Measurements from ENCODE around the gene RNU4-1.
A peak's percentile ranks its signal among the peaks of the same experiment; 100 is the strongest.
"Not testable (repeated sequence)": the region's sequence is repeated elsewhere in the genome, so short reads cannot be mapped to it uniquely, and the experiment has no call there.

The RNU4-1 gene

GRCh38 chr12:120292661-120293531, at the start of gene RNU4-1:
Gene RNU4-1 (minus strand): TSS chr12:120293237.
- peak; percentile 85 for DNase-seq

- no peak for DNase-seq
These were observed 49.4 kb upstream of the RNU4-1 start for GRCh38 chr12:120342175-120343038.

- DNase-seq = no peak
These were observed 46.2 kb upstream of the RNU4-1 start for GRCh38 chr12:120339256-120339655.

GRCh38 chr12:120337730-120338129, 44.7 kb upstream of the RNU4-1 start:
- DNase-seq = no peak

- DNase-seq = not testable (repeated sequence)
These were observed 43.4 kb upstream of the RNU4-1 start for GRCh38 chr12:120336392-120336791.

- not testable (repeated sequence) for DNase-seq
These were observed 42.4 kb upstream of the RNU4-1 start for GRCh38 chr12:120335447-120335846.

- DNase-seq = no peak
These were observed 39.5 kb upstream of the RNU4-1 start for GRCh38 chr12:120332523-120332922.

- no peak for DNase-seq
These were observed 39.0 kb upstream of the RNU4-1 start for GRCh38 chr12:120332041-120332440.

- no peak for DNase-seq
These were observed 38.4 kb upstream of the RNU4-1 start for GRCh38 chr12:120331390-120331789.

GRCh38 chr12:120328228-120328627, 35.2 kb upstream of the RNU4-1 start:
- DNase-seq = no peak

- no peak for DNase-seq
These were observed 34.6 kb upstream of the RNU4-1 start, which contains the start of gene PLA2G1B for GRCh38 chr12:120327593-120327992. Gene PLA2G1B (minus strand): TSS chr12:120327779. CDS start chr12:120327753, 26 bp downstream.

- DNase-seq = no peak
These were observed 31.9 kb upstream of the RNU4-1 start for GRCh38 chr12:120324841-120325417.

- no peak for DNase-seq
These were observed 30.7 kb upstream of the RNU4-1 start for GRCh38 chr12:120323772-120324171.

GRCh38 chr12:120321382-120322202, 28.6 kb upstream of the RNU4-1 start:
- DNase-seq = no peak

GRCh38 chr12:120317224-120318105, 24.4 kb upstream of the RNU4-1 start:
- peak; percentile 98 for DNase-seq

- DNase-seq = no peak
These were observed 23.8 kb upstream of the RNU4-1 start for GRCh38 chr12:120316798-120317223.

- no peak for DNase-seq
These were observed 21.2 kb upstream of the RNU4-1 start for GRCh38 chr12:120314220-120314619.

GRCh38 chr12:120301962-120302815, 9.2 kb upstream of the RNU4-1 start, which contains the start of gene SIRT4:
Gene SIRT4 (plus strand): TSS chr12:120302321. CDS start chr12:120303562, 1,241 bp downstream.
- peak; percentile 71 for DNase-seq

GRCh38 chr12:120292411-120292660, 701 bp downstream of the RNU4-1 start:
- DNase-seq = no peak

- peak; percentile 93 for DNase-seq
These were observed 2.3 kb downstream of the RNU4-1 start for GRCh38 chr12:120290609-120291305.
